Hematopoietic multipotent progenitor cell treated with erythropoietin and hydrocortisone succinate and interleukin-3 and kit ligand, for 15 days (in vitro differentiated cells): Measurements from ENCODE around the gene RNF123.
"Not testable (repeated sequence)": the region's sequence is repeated elsewhere in the genome, so short reads cannot be mapped to it uniquely, and the experiment has no call there.

Experiments
- DNase-seq: peaks from one replicate; pipeline ENCODE4 v3.0.0-alpha.2; 2015; ENCODE audit warnings: low spot score

Gene RNF123

GRCh38 chr3:49681232-49681522 is 8.2 kb upstream of the RNF123 start:
- no peak for DNase-seq

GRCh38 chr3:49681543-49681942 is 7.8 kb upstream of the RNF123 start:
- no peak for DNase-seq

- DNase-seq = no peak
Observed at GRCh38 chr3:49683162-49683561, 6.2 kb upstream of the RNF123 start.

GRCh38 chr3:49684453-49684852 is 4.9 kb upstream of the RNF123 start:
- DNase-seq = not testable (repeated sequence)

DNA sequence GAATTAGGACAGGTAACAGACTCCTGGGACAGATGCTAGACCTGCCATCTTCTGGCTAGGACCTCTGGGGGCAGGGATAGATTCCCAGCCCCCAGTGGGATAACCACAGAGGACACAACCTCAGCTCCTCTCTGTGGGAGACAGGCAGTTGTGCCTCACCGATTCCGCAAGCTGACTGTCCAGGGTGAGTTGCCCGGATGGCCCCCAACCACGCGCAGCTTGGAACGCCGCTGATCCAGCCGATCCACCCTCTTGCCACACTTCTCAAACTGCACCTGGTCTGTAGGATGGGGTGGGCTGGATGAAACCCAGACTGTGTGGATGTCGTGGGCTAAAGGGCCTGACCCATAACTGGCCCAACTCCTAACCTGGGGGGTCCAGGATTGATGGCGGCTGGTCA is 4.3 kb upstream of the RNF123 start:
- DNase-seq = not testable (repeated sequence)

DNA sequence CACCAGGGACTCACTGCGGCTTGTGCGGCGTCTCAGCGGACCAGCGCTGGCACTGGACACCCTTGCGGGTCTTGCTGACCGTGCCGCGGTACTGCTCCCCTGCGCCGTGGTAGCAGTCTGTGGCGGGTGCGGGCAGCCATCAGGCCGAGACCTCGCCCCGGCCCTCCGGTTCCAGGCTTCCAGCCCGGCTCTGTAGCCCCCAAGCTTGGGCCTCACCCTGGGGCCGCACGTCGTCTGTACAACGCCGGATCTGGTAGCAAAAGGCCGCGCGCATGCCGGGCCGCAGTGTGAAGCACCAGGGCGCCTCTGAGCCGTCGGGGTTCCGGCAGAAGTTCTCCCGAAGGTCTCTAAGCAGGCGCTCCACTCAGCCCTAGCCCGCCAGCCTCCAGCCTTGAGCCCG is 3.5 kb upstream of the RNF123 start:
- DNase-seq = not testable (repeated sequence)

- DNase-seq = peak; percentile 40
Observed at GRCh38 chr3:49686346-49686745, 3.0 kb upstream of the RNF123 start.

- DNase-seq = peak; percentile 88
Observed at GRCh38 chr3:49686769-49687423, 2.5 kb upstream of the RNF123 start.

DNA sequence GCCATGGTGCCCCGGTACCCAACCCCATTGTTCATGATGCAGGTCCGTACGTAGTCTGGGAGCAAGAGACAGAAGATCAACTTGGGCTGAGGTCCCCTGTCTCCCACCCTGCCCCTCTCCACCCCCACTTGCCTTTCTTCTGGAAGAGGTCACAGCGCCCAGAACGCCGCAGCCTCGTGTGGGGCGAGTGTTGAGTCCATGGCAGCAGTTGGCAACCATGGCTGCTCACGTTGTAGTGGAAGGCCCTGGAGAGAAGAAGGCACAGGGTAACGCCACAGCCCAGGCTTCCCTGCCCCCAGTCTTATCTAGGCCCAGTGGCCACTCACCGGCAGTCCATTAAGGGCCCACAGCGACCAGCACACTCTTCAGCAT is 1.9 kb upstream of the RNF123 start:
- DNase-seq = not testable (repeated sequence)

DNA sequence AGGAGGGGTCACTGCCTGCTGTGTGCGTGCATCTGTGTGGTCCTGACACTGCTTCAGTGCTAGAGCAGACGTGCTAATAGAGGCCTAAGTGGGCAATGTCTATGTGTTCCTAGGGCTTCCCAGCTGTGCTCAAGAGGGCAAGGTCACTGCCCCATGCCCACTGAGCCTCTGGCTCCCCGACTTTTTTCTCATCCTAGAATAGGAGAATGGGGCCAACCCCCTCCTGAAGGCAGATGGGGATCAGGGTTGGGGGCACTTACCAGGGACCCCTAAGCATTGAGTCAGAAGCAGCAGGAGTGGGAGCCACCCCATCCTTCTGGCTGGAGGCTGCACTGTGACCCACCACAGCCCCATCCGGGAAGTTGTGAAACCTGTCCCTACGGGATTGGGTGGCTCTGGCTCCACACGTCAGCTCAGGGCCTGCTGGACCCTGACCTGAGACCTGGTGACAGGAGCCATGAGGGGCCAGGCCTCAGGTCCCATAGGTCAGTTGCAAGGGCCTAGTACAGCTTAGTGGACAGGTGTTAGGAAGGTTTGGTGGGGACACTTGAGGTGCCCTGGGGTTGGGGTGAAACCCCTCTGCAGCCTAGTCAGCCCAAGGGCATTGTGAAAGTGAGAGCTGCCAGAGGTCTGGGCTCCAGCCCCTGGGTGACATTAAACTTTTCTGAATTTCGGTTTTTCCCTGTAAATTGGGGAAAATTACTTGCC is 865 bp upstream of the RNF123 start:
- peak; percentile 23 for DNase-seq

DNA sequence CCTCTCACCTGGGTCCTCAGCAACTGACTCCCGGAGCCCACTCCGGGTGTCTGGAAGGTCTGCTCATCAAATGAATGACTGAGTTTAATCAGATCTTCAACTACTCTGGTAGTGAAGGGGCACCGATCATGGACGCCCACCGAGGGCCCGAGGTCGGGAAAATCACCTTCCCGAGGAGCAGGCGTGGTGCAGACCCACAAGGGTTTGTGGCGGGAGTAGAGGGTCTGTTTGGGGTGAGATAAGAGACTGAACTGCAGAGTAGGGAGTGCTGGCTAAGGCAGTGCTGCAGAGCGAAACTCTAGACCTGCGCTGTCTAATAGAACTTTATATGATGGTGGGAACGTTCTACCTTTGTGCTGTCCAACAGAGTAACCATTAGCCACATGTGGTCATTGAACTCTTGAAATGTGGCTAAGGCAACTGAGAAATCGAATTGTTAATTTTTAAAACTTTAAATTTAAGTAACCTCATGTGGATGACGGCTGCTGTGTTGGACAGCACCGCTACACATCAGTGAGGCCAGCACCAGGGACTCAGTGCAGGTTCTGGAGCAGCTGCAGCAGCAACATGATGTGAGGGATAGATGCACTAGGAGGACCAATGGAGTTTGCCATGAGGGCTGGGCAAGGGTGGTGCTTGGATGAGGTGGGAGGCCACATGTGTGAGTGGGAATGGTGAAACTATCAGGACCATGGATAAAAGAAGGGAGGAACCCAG is 709 bp downstream of the RNF123 start:
- DNase-seq = peak; percentile 55

GRCh38 chr3:49690856-49691255 is 1.5 kb downstream of the RNF123 start:
- DNase-seq = not testable (repeated sequence)

DNA sequence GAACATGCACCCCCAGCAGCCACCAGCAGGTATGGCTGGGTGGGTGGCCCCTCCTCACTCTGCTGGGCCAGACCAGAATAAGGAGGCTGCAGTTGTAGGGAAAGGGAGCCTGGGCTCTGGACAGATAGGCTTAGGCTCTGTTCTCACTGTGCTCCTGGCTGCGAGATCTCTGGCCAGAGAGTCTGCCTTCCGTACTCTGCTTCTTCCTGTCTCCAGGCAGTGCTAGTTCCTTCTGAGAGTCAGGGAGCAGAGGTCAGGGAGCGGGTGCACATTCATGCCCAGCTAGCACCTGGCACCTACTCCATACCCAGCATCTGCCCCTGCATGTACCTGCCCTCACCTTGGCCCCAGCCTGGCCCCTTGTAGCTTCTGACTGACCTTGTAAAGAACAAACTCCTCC is 2.1 kb downstream of the RNF123 start:
- DNase-seq = not testable (repeated sequence)

DNA sequence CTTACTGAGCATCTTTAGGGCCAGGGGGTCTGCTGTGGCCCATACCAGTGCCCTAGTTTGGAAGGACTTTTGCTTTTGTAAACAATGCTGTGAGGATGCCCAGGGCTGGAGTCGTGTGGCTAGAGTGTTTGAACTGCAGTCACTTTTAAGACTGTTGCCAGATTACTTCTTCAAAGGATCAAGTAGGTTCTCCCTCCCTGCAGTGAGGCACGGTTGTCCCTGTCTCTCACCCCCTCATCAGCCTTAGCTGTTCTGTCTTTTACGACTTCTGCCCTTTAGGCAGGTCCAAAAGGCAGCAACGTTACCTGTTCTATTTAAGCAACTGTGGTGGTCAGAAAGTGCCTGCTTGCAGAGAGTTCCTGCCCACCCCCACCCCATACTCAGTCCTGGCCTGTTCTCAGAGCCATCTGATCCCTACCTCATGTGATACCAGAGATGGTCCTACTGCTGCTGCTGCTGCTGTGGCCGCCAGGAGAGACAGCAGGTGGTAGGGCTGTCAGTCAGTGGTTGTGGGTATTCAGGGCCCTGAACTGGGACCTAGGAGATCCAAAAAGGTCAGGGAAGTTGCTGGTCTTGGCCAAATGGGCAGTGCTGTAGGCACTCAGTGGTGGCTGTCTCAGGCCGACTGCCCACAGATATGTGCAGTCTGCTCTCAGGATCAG is 5.2 kb downstream of the RNF123 start:
- DNase-seq = not testable (repeated sequence)

- DNase-seq = not testable (repeated sequence)
Observed at GRCh38 chr3:49695350-49696015, 6.1 kb downstream of the RNF123 start.

DNA sequence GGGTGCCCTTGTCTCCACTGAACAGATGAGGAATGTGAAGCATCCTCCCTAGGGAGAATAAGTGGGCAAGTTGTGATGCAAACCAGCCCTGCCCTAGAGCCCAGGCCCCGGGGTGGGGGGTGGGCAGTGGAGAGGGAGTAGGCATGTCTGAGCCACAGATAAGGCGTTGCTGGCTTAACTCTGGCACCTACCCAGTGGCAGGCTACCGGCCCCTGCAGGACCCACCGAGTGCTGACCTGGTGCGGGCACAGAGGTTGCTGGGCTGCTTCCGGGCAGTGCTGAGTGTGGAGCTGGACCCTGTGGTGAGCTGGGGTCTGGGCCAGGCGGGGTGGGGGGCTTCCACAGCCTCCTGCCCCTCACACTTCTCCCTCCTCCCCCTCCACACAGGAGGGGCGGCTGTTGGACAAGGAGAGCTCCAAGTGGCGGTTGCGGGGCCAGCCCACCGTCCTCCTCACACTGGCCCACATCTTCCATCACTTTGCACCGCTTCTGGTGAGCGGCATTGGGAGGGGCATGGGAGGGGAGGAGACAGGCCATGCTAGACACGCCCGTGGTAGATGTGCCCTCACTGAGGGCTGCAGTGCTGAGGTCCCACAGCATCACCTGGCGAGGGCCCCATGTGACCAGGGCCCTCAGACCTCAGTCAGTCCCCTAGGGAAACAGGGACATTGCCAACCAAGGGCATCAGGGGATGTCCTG is 10.1 kb downstream of the RNF123 start:
- peak; percentile 39 for DNase-seq

- DNase-seq = no peak
Observed at GRCh38 chr3:49700014-49700413, 10.7 kb downstream of the RNF123 start.

DNA sequence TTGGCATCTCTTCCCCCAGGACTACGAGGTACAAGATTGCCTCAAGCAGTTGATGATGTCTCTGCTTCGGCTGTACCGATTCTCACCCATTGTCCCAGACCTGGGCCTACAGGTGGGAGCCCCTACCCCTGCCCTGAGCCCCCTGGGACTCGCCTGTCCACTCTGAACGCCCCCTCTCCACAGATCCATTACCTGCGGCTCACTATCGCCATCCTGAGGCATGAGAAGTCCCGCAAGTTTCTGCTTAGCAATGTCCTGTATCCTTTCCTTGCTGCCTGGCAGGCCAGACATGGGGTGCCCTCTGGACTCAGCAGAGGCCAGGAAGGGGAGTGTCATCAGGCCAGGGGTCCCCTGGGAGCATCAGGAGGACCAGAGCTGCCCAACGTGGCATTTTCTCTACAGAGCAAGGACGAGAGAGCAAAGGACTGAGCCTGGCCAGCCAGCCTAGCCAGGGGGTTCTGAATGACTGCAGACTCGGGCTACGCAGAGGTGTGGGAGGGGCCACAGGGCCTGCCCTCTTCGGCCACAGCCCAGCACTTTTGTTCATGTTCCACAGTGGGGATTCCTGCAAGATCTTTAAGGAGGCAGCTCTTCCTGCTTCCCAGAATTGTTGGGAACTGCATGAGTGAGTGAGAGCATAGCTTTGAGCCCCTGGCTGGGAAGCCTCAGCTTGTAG is 11.2 kb downstream of the RNF123 start:
- DNase-seq = no peak

DNA sequence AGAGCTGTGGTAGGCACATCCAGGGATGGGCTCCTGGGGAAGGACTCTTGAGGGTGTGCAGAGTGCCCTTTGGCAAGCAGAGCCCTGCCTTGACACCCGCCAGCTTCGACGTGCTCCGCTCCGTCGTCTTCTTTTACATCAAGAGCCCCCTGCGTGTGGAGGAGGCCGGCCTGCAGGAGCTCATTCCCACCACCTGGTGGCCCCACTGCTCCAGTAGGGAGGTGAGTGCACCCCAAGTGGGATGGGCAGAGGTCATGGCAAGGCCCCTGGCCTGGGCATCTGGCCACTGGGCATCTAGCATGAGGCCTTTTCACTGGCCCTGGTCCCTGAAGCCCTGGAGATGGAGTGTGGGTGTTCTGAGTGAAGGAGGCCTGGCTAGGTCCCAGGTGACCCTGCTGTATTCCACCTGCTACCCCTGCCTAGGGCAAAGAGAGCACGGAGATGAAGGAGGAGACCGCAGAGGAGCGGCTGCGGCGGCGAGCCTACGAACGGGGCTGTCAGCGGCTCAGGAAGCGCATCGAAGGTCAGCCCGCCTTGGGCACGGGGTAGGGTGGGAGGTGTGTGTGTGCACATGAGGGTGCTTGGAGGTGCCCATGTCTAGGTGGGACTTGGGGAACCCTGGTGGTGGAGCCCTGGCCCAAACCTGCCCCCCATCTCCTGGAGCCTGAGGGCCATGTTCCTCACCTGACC is 12.2 kb downstream of the RNF123 start:
- DNase-seq = no peak

- no peak for DNase-seq
Observed at GRCh38 chr3:49702672-49703071, 13.3 kb downstream of the RNF123 start.
